GM18861 (cell line): ENCODE data around the gene MAP3K12.

ENCODE experiments used
- ATAC-seq: cut with Tn5 transposase; IDR thresholded peaks from one replicate; pipeline ENCODE4 v1.9.1; 2021; ENCODE audit not compliant: unreplicated experiment

The MAP3K12 gene

GRCh38 chr12:53474077-53474476 is 25.2 kb downstream of the MAP3K12 start:
- ATAC-seq: no peak

GRCh38 chr12:53472056-53472582 is 27.1 kb downstream of the MAP3K12 start:
- no peak for ATAC-seq

GRCh38 chr12:53468282-53468681 is 31.0 kb downstream of the MAP3K12 start:
- no peak for ATAC-seq

- no peak for ATAC-seq
Observed at GRCh38 chr12:53467880-53468279, 31.4 kb downstream of the MAP3K12 start.

GRCh38 chr12:53467082-53467481 is 32.2 kb downstream of the MAP3K12 start:
- ATAC-seq: no peak

GRCh38 chr12:53466640-53467039 is 32.6 kb downstream of the MAP3K12 start:
- no peak for ATAC-seq

- no peak for ATAC-seq
Observed at GRCh38 chr12:53465679-53466078, 33.6 kb downstream of the MAP3K12 start.

GRCh38 chr12:53464685-53465418 is 34.4 kb downstream of the MAP3K12 start:
- ATAC-seq: no peak

- ATAC-seq: no peak
Observed at GRCh38 chr12:53463802-53464560, 35.3 kb downstream of the MAP3K12 start.

GRCh38 chr12:53462935-53463334 is 36.3 kb downstream of the MAP3K12 start:
- no peak for ATAC-seq

- no peak for ATAC-seq
Observed at GRCh38 chr12:53461591-53461990, 37.7 kb downstream of the MAP3K12 start.

- no peak for ATAC-seq
Observed at GRCh38 chr12:53461059-53461458, 38.2 kb downstream of the MAP3K12 start.

GRCh38 chr12:53459097-53459496 is 40.2 kb downstream of the MAP3K12 start:
- ATAC-seq: no peak

GRCh38 chr12:53456654-53457366 is 42.4 kb downstream of the MAP3K12 start:
- ATAC-seq: no peak

GRCh38 chr12:53454707-53455106 is 44.6 kb downstream of the MAP3K12 start:
- no peak for ATAC-seq

- no peak for ATAC-seq
Observed at GRCh38 chr12:53453953-53454640, 45.2 kb downstream of the MAP3K12 start.

GRCh38 chr12:53452159-53453077 is 46.8 kb downstream of the MAP3K12 start:
- ATAC-seq: no peak

GRCh38 chr12:53451661-53452158 is 47.5 kb downstream of the MAP3K12 start, which contains the start of gene PCBP2:
TSS of gene PCBP2 (plus strand) at chr12:53452102. CDS start at chr12:53454801, 2,699 bp downstream.
- peak; percentile 96 for ATAC-seq

- no peak for ATAC-seq
Observed at GRCh38 chr12:53450936-53451335, 48.3 kb downstream of the MAP3K12 start.
